Measurements from ENCODE around the gene SLC29A3.

GRCh38 chr10:71304914-71305313 lies 14.1 kb upstream of the SLC29A3 start:
- TF ChIP-seq, protein P1, sequence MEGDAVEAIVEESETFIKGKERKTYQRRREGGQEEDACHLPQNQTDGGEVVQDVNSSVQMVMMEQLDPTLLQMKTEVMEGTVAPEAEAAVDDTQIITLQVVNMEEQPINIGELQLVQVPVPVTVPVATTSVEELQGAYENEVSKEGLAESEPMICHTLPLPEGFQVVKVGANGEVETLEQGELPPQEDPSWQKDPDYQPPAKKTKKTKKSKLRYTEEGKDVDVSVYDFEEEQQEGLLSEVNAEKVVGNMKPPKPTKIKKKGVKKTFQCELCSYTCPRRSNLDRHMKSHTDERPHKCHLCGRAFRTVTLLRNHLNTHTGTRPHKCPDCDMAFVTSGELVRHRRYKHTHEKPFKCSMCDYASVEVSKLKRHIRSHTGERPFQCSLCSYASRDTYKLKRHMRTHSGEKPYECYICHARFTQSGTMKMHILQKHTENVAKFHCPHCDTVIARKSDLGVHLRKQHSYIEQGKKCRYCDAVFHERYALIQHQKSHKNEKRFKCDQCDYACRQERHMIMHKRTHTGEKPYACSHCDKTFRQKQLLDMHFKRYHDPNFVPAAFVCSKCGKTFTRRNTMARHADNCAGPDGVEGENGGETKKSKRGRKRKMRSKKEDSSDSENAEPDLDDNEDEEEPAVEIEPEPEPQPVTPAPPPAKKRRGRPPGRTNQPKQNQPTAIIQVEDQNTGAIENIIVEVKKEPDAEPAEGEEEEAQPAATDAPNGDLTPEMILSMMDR (IDR thresholded peaks at IDR 0.05; ENCODE audit: borderline replicate concordance, extremely low read depth, low read length, poor library complexity, severe bottlenecking) = no peak
- no peak for TF ChIP-seq EZH2 (IDR thresholded peaks at IDR 0.05; ENCODE audit: borderline replicate concordance, low read depth, low read length, severe bottlenecking)

All from DND-41 (cell line).